OCI-LY7 (cell line): ENCODE measurements around the gene PFKM. TPM values are rescaled to one million over a fixed set of nuclear protein-coding genes. Genes with fewer than 3 reads are reported as not detected.

Source experiments
- BruUV-seq: library from RNA; stranded (reverse); fragments of 400-500 nt; replicated peaks from 2 replicates; lab custom pipeline; 2021; lab: Mats Ljungman, UMichigan
- CTCF ChIA-PET: fragments of 300-600 bp; sonication (Branson Sonifier 250); formaldehyde crosslinking; loops from one replicate; lab custom pipeline; 2022; ENCODE audit warnings: antibody characterized with exemption; ENCODE audit not compliant: unreplicated experiment; lab: Charles Lee
- POLR2A ChIA-PET: fragments of 300-600 bp; sonication (Branson Sonifier 250); formaldehyde crosslinking; loops from one replicate; lab custom pipeline; 2022; ENCODE audit warnings: antibody characterized with exemption; lab: Charles Lee
- DNase-seq: peaks from one replicate; pipeline ENCODE4 v3.0.0-alpha.2; 2015; ENCODE audit warnings: low spot score
- H2AFZ ChIP-seq: fragments of 200-600 bp; sonication (generic), shearing (Covaris generic); 2 replicates; pipeline ENCODE4 v1.6.1; 2014; ENCODE audit warnings: mild to moderate bottlenecking, antibody characterized with exemption, low read length, moderate library complexity
- H3K27ac ChIP-seq: fragments of 200-600 bp; sonication (generic); 2 replicates; pipeline ENCODE4 v1.5.1; 2014; ENCODE audit warnings: mixed run types, low read depth, mild to moderate bottlenecking, moderate library complexity, low read length, inconsistent platforms; ENCODE audit not compliant: poor library complexity, severe bottlenecking
- H3K36me3 ChIP-seq: fragments of 200-600 bp; sonication (generic); 2 replicates; pipeline ENCODE4 v1.6.1; 2014; ENCODE audit warnings: mild to moderate bottlenecking, antibody characterized with exemption, low read length, moderate library complexity, mixed read lengths; ENCODE audit not compliant: insufficient read depth
- H3K4me1 ChIP-seq: fragments of 200-600 bp; sonication (generic); 2 replicates; pipeline ENCODE4 v1.5.1; 2014; ENCODE audit warnings: mild to moderate bottlenecking, low read length; ENCODE audit not compliant: insufficient read depth, poor library complexity, severe bottlenecking
- H3K4me2 ChIP-seq: fragments of 200-600 bp; sonication (generic); 2 replicates; pipeline ENCODE4 v1.6.1; 2014; ENCODE audit warnings: mild to moderate bottlenecking, low read length
- H3K4me3 ChIP-seq: fragments of 200-600 bp; sonication (generic); 2 replicates; pipeline ENCODE4 v1.5.1; 2014; ENCODE audit warnings: mild to moderate bottlenecking, low read depth, low read length; ENCODE audit not compliant: poor library complexity, severe bottlenecking
- H3K79me2 ChIP-seq: fragments of 200-600 bp; sonication (generic); 2 replicates; pipeline ENCODE4 v1.6.1; 2016; ENCODE audit warnings: low read depth, mild to moderate bottlenecking, low read length, moderate library complexity, mixed read lengths; ENCODE audit not compliant: insufficient read depth
- H3K9me2 ChIP-seq: fragments of 200-600 bp; sonication (generic); 2 replicates; pipeline ENCODE4 v1.6.1; 2016; ENCODE audit warnings: mild to moderate bottlenecking, low read length, mixed read lengths; ENCODE audit not compliant: insufficient read depth
- H3K9me3 ChIP-seq: fragments of 200-600 bp; sonication (generic); 2 replicates; pipeline ENCODE4 v1.6.1; 2014; ENCODE audit warnings: mild to moderate bottlenecking, mixed run types, low read length, mixed read lengths
- H4K20me1 ChIP-seq: fragments of 200-600 bp; sonication (generic); 2 replicates; pipeline ENCODE4 v1.6.1; 2014; ENCODE audit warnings: mild to moderate bottlenecking, antibody characterized with exemption, low read length, moderate library complexity, mixed read lengths; ENCODE audit not compliant: insufficient read depth
- EZH2phosphoT487 ChIP-seq: fragments of 200-600 bp; sonication (generic); IDR thresholded peaks from 2 replicates; pipeline ENCODE4 v1.6.1; 2018; ENCODE audit warnings: low read depth, borderline replicate concordance, mild to moderate bottlenecking, mixed run types, antibody characterized with exemption, low read length, moderate library complexity, mixed read lengths
- intact Hi-C: fragments of 100-400 bp; cut with micrococcal nuclease; formaldehyde crosslinking; loops from one replicate; pipeline ENCODE4 v1.10.0; 2022; ENCODE audit not compliant: unreplicated experiment
- microRNA-seq: library from miRNA; unstranded; fragments of <30 nt; microRNA quantifications from one replicate; pipeline ENCODE4 v1.2.0, GENCODE V29; 2022; ENCODE audit warnings: borderline replicate concordance
- small RNA-seq: library from RNA; depleted of rRNA; stranded (forward); fragments of <200 nt; gene quantifications from one replicate; pipeline ENCODE3, GENCODE V24; 2014
- total RNA-seq, 2 experiments: library from RNA; depleted of rRNA in 1 of 2; stranded (reverse); fragments of >200 nt in 1 of 2; shearing (Covaris generic) in 1 of 2; gene quantifications; 2 replicates each; pipeline ENCODE4 v1.2.3, GENCODE V29; 2014 to 2022
- TF ChIP-seq, protein P1 (sequence below): fragments of 200-600 bp; sonication (generic); conservative IDR thresholded peaks from 2 replicates; pipeline ENCODE4 v1.5.1; 2014; ENCODE audit warnings: mild to moderate bottlenecking, antibody characterized with exemption, low read length, moderate library complexity, mixed read lengths

PFKM gene
- total RNA-seq, 2 experiments from 2014 or later, result 37.4 to 80.1 TPM

DNA sequence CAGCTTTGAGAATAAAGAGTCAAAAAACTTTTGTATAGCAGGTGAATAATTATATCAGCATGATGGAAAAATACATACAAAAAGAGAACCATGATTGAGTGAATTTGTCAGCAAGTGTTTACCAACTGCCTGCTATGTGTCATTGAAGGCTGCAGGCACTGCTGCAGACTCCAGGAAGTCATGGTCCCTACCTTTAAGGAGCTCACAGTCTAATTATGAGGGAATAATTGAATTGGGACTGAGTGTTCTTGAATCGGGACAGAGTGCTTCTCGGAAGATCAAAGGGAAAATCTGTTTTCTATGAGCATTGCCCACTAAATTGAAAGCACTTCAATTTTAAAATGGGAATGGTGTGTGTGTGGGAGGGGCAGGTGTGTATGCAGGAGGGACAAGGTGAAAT is 74.5 kb downstream of the PFKM start:
- Histone ChIP-seq H3K27ac (no peak overlapping the region), H3K4me3 (no peak overlapping the region), H3K9me2 (no peaks in the 10 kb centered on the region), H3K4me1 (peaks cover 9% of the 10 kb centered on the region), H2AFZ (no peak overlapping the region), H3K9me3 (no peaks in the 10 kb centered on the region), H3K4me2 (no peak overlapping the region), H4K20me1 (no peaks in the 10 kb centered on the region), H3K36me3 (no peaks in the 10 kb centered on the region), H3K79me2 (no peaks in the 10 kb centered on the region)
- no TSS peak for BruUV-seq
- DNase-seq, result no peak
- intact Hi-C loops, result no loop called here
- no peak for TF ChIP-seq EZH2phosphoT487
- TF ChIP-seq, protein P1, sequence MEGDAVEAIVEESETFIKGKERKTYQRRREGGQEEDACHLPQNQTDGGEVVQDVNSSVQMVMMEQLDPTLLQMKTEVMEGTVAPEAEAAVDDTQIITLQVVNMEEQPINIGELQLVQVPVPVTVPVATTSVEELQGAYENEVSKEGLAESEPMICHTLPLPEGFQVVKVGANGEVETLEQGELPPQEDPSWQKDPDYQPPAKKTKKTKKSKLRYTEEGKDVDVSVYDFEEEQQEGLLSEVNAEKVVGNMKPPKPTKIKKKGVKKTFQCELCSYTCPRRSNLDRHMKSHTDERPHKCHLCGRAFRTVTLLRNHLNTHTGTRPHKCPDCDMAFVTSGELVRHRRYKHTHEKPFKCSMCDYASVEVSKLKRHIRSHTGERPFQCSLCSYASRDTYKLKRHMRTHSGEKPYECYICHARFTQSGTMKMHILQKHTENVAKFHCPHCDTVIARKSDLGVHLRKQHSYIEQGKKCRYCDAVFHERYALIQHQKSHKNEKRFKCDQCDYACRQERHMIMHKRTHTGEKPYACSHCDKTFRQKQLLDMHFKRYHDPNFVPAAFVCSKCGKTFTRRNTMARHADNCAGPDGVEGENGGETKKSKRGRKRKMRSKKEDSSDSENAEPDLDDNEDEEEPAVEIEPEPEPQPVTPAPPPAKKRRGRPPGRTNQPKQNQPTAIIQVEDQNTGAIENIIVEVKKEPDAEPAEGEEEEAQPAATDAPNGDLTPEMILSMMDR, result no peak
- CTCF ChIA-PET, result no interaction called here
- POLR2A ChIA-PET, result interaction anchor here (0.6 to 1.4 kb wide), 2 partner anchors 11 to 64 kb away, joined by 3 read pairs; no protein-coding TSS in a partner anchor

DNA sequence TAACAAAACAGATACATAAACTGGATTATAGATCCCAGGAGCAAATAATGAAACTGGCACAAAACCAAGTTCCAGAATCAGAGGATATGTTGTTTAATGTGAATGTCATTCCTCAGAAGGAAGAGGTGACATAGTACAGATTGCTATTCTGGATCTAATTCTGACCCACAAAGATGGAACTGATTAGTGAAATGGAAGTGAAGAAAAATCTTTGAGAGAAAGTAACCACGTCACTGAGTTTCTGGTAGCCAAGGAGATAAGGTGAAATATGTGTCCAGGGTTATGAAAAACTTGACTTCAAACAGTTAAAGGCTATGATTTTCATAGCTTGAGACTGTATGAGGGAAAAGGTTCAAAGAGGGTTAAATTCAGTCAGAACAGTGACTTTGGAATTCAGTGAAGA is 75.6 kb downstream of the PFKM start:
- no peaks in the 10 kb centered on the region for H3K9me2 ChIP-seq
- TF ChIP-seq, protein P1, result no peak
- TF ChIP-seq EZH2phosphoT487, result no peak
- H3K36me3 ChIP-seq, result no peaks in the 10 kb centered on the region
- DNase-seq, result no peak
- H2AFZ ChIP-seq, result no peak overlapping the region
- H3K27ac ChIP-seq, result no peak overlapping the region
- H3K79me2 ChIP-seq, result no peaks in the 10 kb centered on the region
- BruUV-seq, result no TSS peak
- intact Hi-C loops, result loop anchor here (5.0 kb wide), 1 partner anchor 158 kb away; the partner anchor contains the start of gene ZNF641
- H4K20me1 ChIP-seq, result no peaks in the 10 kb centered on the region
- H3K9me3 ChIP-seq, result no peaks in the 10 kb centered on the region
- H3K4me3 ChIP-seq, result no peak overlapping the region
- H3K4me1 ChIP-seq, result peaks cover 13% of the 10 kb centered on the region
- H3K4me2 ChIP-seq, result no peak overlapping the region
- CTCF ChIA-PET, result no interaction called here
- POLR2A ChIA-PET, result no interaction called here

Small RNA genes within 50 kb of the gene (microRNA-seq; reads per million reads assigned to microRNA genes)
- gene MIR6505, result 8.3 reads per million, percentile 8 among the genes with 10 or more reads in this experiment

Small RNA genes within 50 kb of the gene (small RNA-seq; reads per million reads assigned to genes)
- gene MIR6505, result not detected
- not detected for gene RNU6-1203P

Other genes starting within 250 kb of the PFKM start
- gene VDR, start 214.4 kb upstream of the PFKM start, total RNA-seq (2014; rRNA removed; shearing (Covaris generic)), result 4.8 and 5.4 TPM in 2 replicates
- 1.9 and 2.4 TPM in 2 replicates for gene VDR, start 214.4 kb upstream of the PFKM start, total RNA-seq (2022)
- gene TMEM106C, start 155.8 kb upstream of the PFKM start, total RNA-seq (2014; rRNA removed; shearing (Covaris generic)), result 158 and 182 TPM in 2 replicates
- gene TMEM106C, start 155.8 kb upstream of the PFKM start, total RNA-seq (2022), result 123 and 129 TPM in 2 replicates
- 0.03 TPM in 1 of 2 replicates, not detected in the other for gene COL2A1, start 114.9 kb upstream of the PFKM start, total RNA-seq (2014; rRNA removed; shearing (Covaris generic))
- gene COL2A1, start 114.9 kb upstream of the PFKM start, total RNA-seq (2022), result 0.08 TPM in 1 of 2 replicates, not detected in the other
- gene SENP1, start 13.3 kb upstream of the PFKM start, total RNA-seq (2014; rRNA removed; shearing (Covaris generic)), result 29.9 and 48.3 TPM in 2 replicates
- 54.7 and 63.5 TPM in 2 replicates for gene SENP1, start 13.3 kb upstream of the PFKM start, total RNA-seq (2022)
- gene ASB8, start 38.2 kb downstream of the PFKM start, total RNA-seq (2014; rRNA removed; shearing (Covaris generic)), result 19.9 and 26.6 TPM in 2 replicates
- 39.3 and 41.5 TPM in 2 replicates for gene ASB8, start 38.2 kb downstream of the PFKM start, total RNA-seq (2022)
- gene CCDC184, start 64.3 kb downstream of the PFKM start, total RNA-seq (2014; rRNA removed; shearing (Covaris generic)), result not detected in 2 replicates
- not detected in 2 replicates for gene CCDC184, start 64.3 kb downstream of the PFKM start, total RNA-seq (2022)
- not detected in 2 replicates for gene OR10AD1, start 83.9 kb downstream of the PFKM start, total RNA-seq (2014; rRNA removed; shearing (Covaris generic))
- gene OR10AD1, start 83.9 kb downstream of the PFKM start, total RNA-seq (2022), result not detected in 2 replicates
- gene ZNF641, start 231.6 kb downstream of the PFKM start, total RNA-seq (2014; rRNA removed; shearing (Covaris generic)), result 11.8 and 21.2 TPM in 2 replicates
- gene ZNF641, start 231.6 kb downstream of the PFKM start, total RNA-seq (2022), result 10.6 and 11.1 TPM in 2 replicates